SK-N-MC (cell line): Measurements from ENCODE around the gene SLAMF1.

Source experiments
- EZH2 ChIP-seq: fragments of 200-600 bp; sonication (generic); IDR thresholded peaks from one replicate; pipeline ENCODE4 v1.6.1; 2017; ENCODE audit warnings: antibody characterized with exemption
- FOXP2 ChIP-seq: optimal IDR thresholded peaks from 2 replicates; pipeline ENCODE3; 2011; ENCODE audit warnings: mild to moderate bottlenecking, moderate library complexity; ENCODE audit not compliant: insufficient read depth; ENCODE audit errors: extremely low read length, control extremely low read depth
- POLR2AphosphoS5 ChIP-seq: IDR thresholded peaks from 2 replicates; pipeline ENCODE4 v1.6.1; 2012; ENCODE audit warnings: mild to moderate bottlenecking, low read depth, low read length, borderline replicate concordance

GRCh38 chr1:160636547-160636946 lies 10.3 kb downstream of the SLAMF1 start:
- TF ChIP-seq POLR2AphosphoS5 (no peak), EZH2 (no peak), FOXP2 (no peak)
